Measurements from ENCODE around the gene SH2D5. TPM values are rescaled to one million over a fixed set of nuclear protein-coding genes. Genes with fewer than 3 reads are reported as not detected.

The SH2D5 gene
- total RNA-seq, 1 donor from 2014 or later, result 5.9 TPM

DNA sequence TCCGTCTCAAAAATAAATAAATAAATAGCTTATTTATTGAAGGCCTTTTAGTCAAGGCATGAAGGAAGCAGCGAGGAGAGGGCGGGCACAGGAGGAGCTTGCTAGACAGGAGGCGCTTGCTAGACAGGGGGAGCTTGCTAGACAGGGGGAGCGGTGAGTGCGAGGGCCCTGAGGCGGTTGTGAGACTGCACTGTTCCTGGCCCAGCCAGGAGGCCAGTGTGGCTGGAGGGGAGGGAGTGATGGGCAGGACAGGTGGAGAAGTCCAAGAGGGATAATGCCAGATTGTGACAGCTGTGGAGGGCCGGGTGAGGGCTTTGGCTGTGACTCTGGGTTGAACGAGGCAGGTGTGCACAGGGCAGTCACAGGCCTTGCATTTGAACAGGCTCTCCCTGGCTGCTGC is 32.9 kb downstream of the SH2D5 start:
- peaks cover 25% of the 10 kb centered on the region for H3K4me1 ChIP-seq (ENCODE audit: insufficient read depth, low read length)
- H3K4me2 ChIP-seq (ENCODE audit: low read length), result no peak overlapping the region
- Mint-ChIP-seq H3K27me3 (ENCODE audit: low read depth, unreplicated experiment) (peaks cover 4% of the 10 kb centered on the region), H3K4me1 (ENCODE audit: low read depth, unreplicated experiment) (peaks cover 14% of the 10 kb centered on the region), H3K9me3 (ENCODE audit: unreplicated experiment) (no peaks in the 10 kb centered on the region), H3K27ac (ENCODE audit: unreplicated experiment) (no peak overlapping the region), H3K36me3 (ENCODE audit: low read depth, unreplicated experiment) (peaks cover 1% of the 10 kb centered on the region), H3K4me3 (ENCODE audit: unreplicated experiment) (no peak overlapping the region)
- H2AFZ ChIP-seq (ENCODE audit: low read depth, low read length), result no peak overlapping the region
- H3K9me3 ChIP-seq (ENCODE audit: insufficient read depth, low read depth, low read length), result no peaks in the 10 kb centered on the region
- no peak overlapping the region for H3K4me3 ChIP-seq (ENCODE audit: insufficient read depth, low read depth, low read length)
- no peaks in the 10 kb centered on the region for H3K36me3 ChIP-seq (ENCODE audit: insufficient read depth, low read length)
- H4K20me1 ChIP-seq (ENCODE audit: insufficient read depth, low read length), result no peaks in the 10 kb centered on the region
- TF ChIP-seq, protein P1, sequence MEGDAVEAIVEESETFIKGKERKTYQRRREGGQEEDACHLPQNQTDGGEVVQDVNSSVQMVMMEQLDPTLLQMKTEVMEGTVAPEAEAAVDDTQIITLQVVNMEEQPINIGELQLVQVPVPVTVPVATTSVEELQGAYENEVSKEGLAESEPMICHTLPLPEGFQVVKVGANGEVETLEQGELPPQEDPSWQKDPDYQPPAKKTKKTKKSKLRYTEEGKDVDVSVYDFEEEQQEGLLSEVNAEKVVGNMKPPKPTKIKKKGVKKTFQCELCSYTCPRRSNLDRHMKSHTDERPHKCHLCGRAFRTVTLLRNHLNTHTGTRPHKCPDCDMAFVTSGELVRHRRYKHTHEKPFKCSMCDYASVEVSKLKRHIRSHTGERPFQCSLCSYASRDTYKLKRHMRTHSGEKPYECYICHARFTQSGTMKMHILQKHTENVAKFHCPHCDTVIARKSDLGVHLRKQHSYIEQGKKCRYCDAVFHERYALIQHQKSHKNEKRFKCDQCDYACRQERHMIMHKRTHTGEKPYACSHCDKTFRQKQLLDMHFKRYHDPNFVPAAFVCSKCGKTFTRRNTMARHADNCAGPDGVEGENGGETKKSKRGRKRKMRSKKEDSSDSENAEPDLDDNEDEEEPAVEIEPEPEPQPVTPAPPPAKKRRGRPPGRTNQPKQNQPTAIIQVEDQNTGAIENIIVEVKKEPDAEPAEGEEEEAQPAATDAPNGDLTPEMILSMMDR (IDR thresholded peaks at IDR 0.05; ENCODE audit: insufficient read depth, low read depth, low read length), result no peak
- no peak for TF ChIP-seq EZH2 (IDR thresholded peaks at IDR 0.05; ENCODE audit: insufficient read depth, low read length)
- H3K27me3 ChIP-seq (ENCODE audit: insufficient read depth, low read length), result no peaks in the 10 kb centered on the region
- no peak overlapping the region for H3K9ac ChIP-seq (ENCODE audit: low read length)
- no peak overlapping the region for H3K27ac ChIP-seq (ENCODE audit: low read depth, low read length)
- DNase-seq (ENCODE audit: low read depth) (no peak), FAIRE-seq (no peak)
- no peaks in the 10 kb centered on the region for H3K79me2 ChIP-seq (ENCODE audit: insufficient read depth, low read length)

DNA sequence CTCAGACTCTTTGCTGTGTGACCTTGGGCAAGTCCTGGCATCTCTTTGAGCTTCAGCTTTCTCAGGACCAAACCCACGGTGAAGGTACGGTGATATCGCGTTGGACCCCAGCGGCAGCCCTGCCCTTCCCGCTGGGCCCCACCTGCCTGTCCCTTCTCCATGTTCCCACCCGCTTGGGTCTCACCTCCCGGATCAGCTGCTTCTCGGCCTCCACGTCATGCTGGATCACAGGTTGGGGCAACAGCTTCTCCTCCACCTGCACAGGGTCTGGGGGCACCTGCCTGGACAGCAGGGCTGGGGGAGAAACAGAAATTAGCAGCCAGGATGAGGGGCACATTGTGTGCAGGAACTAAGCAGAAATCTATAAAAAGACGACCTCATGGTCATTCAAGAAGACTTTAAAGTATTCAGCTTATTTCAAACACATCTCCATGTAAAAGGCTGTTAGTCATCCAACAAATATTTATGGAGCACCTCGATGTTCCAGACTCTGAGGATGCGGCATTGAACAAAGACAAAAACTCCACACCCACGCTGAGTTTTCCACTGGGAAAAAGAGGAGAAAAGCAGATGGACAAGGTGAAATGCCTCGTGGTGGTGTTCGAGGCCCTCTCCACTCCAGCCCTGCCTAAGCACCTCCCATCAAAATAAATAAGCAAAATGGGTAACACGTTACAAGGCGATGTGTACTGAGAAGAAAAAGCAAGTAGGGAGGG is 34.1 kb downstream of the SH2D5 start:
- H3K4me1 Mint-ChIP-seq (ENCODE audit: low read depth, unreplicated experiment), result peaks cover 14% of the 10 kb centered on the region
- peak overlapping the region; percentile 68 for H3K4me3 Mint-ChIP-seq (ENCODE audit: unreplicated experiment)
- Histone ChIP-seq H3K4me3 (ENCODE audit: insufficient read depth, low read depth, low read length) (no peak overlapping the region), H3K9me3 (ENCODE audit: insufficient read depth, low read depth, low read length) (no peaks in the 10 kb centered on the region), H3K4me2 (ENCODE audit: low read length) (peak overlapping the region; percentile 61), H3K27ac (ENCODE audit: low read depth, low read length) (peak overlapping the region; percentile 61), H3K79me2 (ENCODE audit: insufficient read depth, low read length) (no peaks in the 10 kb centered on the region), H3K9ac (ENCODE audit: low read length) (peak overlapping the region; percentile 32), H3K36me3 (ENCODE audit: insufficient read depth, low read length) (no peaks in the 10 kb centered on the region), H3K27me3 (ENCODE audit: insufficient read depth, low read length) (no peaks in the 10 kb centered on the region), H2AFZ (ENCODE audit: low read depth, low read length) (no peak overlapping the region), H3K4me1 (ENCODE audit: insufficient read depth, low read length) (peaks cover 25% of the 10 kb centered on the region), H4K20me1 (ENCODE audit: insufficient read depth, low read length) (no peaks in the 10 kb centered on the region)
- no peak for TF ChIP-seq EZH2 (IDR thresholded peaks at IDR 0.05; ENCODE audit: insufficient read depth, low read length)
- TF ChIP-seq, protein P1 (IDR thresholded peaks at IDR 0.05; ENCODE audit: insufficient read depth, low read depth, low read length), result no peak
- no peaks in the 10 kb centered on the region for H3K9me3 Mint-ChIP-seq (ENCODE audit: unreplicated experiment)
- peak overlapping the region; percentile 97 for H3K27ac Mint-ChIP-seq (ENCODE audit: unreplicated experiment)
- FAIRE-seq (peak; percentile 63), DNase-seq (ENCODE audit: low read depth) (peak; percentile 86)
- H3K36me3 Mint-ChIP-seq (ENCODE audit: low read depth, unreplicated experiment), result no peaks in the 10 kb centered on the region
- peaks cover 4% of the 10 kb centered on the region for H3K27me3 Mint-ChIP-seq (ENCODE audit: low read depth, unreplicated experiment)

DNA sequence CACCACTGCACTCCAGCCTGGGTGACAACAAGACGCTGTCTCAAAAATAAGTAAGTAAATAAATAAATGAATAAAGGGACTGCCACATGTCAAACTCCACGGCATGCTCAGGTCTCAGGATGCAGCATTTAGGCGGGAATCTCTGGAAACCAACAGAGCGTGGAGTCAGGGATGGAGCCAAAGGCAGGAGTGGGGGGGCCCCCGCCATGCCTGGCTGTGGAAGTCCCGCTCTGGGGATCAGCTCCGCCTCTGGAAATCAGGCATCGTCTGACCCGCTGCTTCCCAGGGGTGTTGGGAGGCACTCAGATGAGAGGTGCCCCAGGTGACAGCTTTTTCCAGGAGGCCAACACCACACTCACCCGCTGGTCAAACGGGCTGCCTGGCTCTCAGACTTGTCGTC is 34.9 kb downstream of the SH2D5 start:
- FAIRE-seq (no peak), DNase-seq (ENCODE audit: low read depth) (no peak)
- Mint-ChIP-seq H3K4me3 (ENCODE audit: unreplicated experiment) (no peak overlapping the region), H3K9me3 (ENCODE audit: unreplicated experiment) (no peaks in the 10 kb centered on the region), H3K27ac (ENCODE audit: unreplicated experiment) (peak overlapping the region; percentile 97), H3K4me1 (ENCODE audit: low read depth, unreplicated experiment) (peaks cover 14% of the 10 kb centered on the region), H3K36me3 (ENCODE audit: low read depth, unreplicated experiment) (no peaks in the 10 kb centered on the region), H3K27me3 (ENCODE audit: low read depth, unreplicated experiment) (peaks cover 4% of the 10 kb centered on the region)
- Histone ChIP-seq H3K36me3 (ENCODE audit: insufficient read depth, low read length) (no peaks in the 10 kb centered on the region), H4K20me1 (ENCODE audit: insufficient read depth, low read length) (no peaks in the 10 kb centered on the region), H3K4me1 (ENCODE audit: insufficient read depth, low read length) (peaks cover 25% of the 10 kb centered on the region), H3K9me3 (ENCODE audit: insufficient read depth, low read depth, low read length) (no peaks in the 10 kb centered on the region), H3K9ac (ENCODE audit: low read length) (peak overlapping the region; percentile 80), H3K27me3 (ENCODE audit: insufficient read depth, low read length) (no peaks in the 10 kb centered on the region), H3K4me2 (ENCODE audit: low read length) (peak overlapping the region; percentile 88), H3K27ac (ENCODE audit: low read depth, low read length) (peak overlapping the region; percentile 86), H2AFZ (ENCODE audit: low read depth, low read length) (no peak overlapping the region), H3K4me3 (ENCODE audit: insufficient read depth, low read depth, low read length) (no peak overlapping the region), H3K79me2 (ENCODE audit: insufficient read depth, low read length) (no peaks in the 10 kb centered on the region)
- no peak for TF ChIP-seq EZH2 (IDR thresholded peaks at IDR 0.05; ENCODE audit: insufficient read depth, low read length)
- TF ChIP-seq, protein P1 (IDR thresholded peaks at IDR 0.05; ENCODE audit: insufficient read depth, low read depth, low read length), result no peak
